Measurements from ENCODE around the gene LRMDA. TPM values are rescaled to one million over a fixed set of nuclear protein-coding genes. Genes with fewer than 3 reads are reported as not detected.
A peak's percentile ranks its signal among the peaks of the same experiment; 100 is the strongest.

LRMDA gene
- total and polyA plus RNA-seq, 2 donors (not counting 3 experiments of a cell fraction or from before 2014, with no cell fraction given) = 9.7 to 18.0 TPM

- POLR2A ChIA-PET = no interaction called here
- intact Hi-C loops (cut with micrococcal nuclease) (loop anchor here (1.0 to 5.0 kb wide), 5 partner anchors 28 to 465 kb away; no protein-coding TSS in a partner anchor), dilution Hi-C loops (cut with MboI; ENCODE audit: extremely low pct_ligation_motif_present, low sequenced_read_pairs) (no loop called here)
- Histone ChIP-seq H3K79me2 (ENCODE audit: control insufficient read depth, insufficient read depth, low read length) (peaks cover 12% of the 10 kb centered on the region), H3K9me3 (replicated peaks; ENCODE audit: control insufficient read depth, insufficient read depth, low read length) (no peaks in the 10 kb centered on the region), H4K20me1 (replicated peaks; ENCODE audit: control insufficient read depth, extremely low read depth, insufficient read depth, low read length) (no peaks in the 10 kb centered on the region), H3K9me1 (replicated peaks; ENCODE audit: control insufficient read depth, extremely low read depth, insufficient read depth, low read length) (no peaks in the 10 kb centered on the region), H3K4me3 (replicated peaks in 1 of 3; ENCODE audit: insufficient read depth in 1 of 3, low read depth in 1 of 3, low read length in 3 of 3) (peak overlapping the region; percentile 66 to 77 (median 72)), H3K4me2 (ENCODE audit: insufficient read depth, low read length) (peak overlapping the region; percentile 88), H3K36me3 (ENCODE audit: control insufficient read depth in 2 of 2, extremely low read depth in 1 of 2, insufficient read depth in 2 of 2, low read length in 2 of 2) (no peaks in the 10 kb centered on the region), H3K9ac (replicated peaks; ENCODE audit: extremely low read depth, insufficient read depth, low read length) (peak overlapping the region; percentile 41), H3K4me1 (ENCODE audit: control insufficient read depth, extremely low read depth, insufficient read depth, low read length) (peaks cover 31% of the 10 kb centered on the region), H3K27ac (ENCODE audit: insufficient read depth, low read depth, low read length) (no peak overlapping the region), H3K27me3 (ENCODE audit: control insufficient read depth in 2 of 2, insufficient read depth in 2 of 2, low read length in 2 of 2) (peaks cover 23 to 62% of the 10 kb centered on the region in 2 experiments), H2AFZ (ENCODE audit: low read depth, low read length) (peak overlapping the region; percentile 93)
- CTCF ChIA-PET = interaction anchor here (0.6 to 4.9 kb wide), 10 partner anchors 11 to 1709 kb away, joined by 3 to 70 read pairs (median 5); no protein-coding TSS in a partner anchor
- no peak for DNase-seq (ENCODE audit: low read depth, low spot score)
- BruUV-seq (replicated peaks) = no TSS peak
- FAIRE-seq = no peak
- TF ChIP-seq JUN (IDR thresholded peaks at IDR 0.05; ENCODE audit: borderline replicate concordance, insufficient read depth, insufficient read length, low read depth) (no peak), EZH2 (IDR thresholded peaks at IDR 0.05; ENCODE audit: borderline replicate concordance, low read depth, low read length, severe bottlenecking) (no peak), FOS (IDR thresholded peaks at IDR 0.05; ENCODE audit: borderline replicate concordance, insufficient read depth, low read length) (no peak), POLR2A (IDR thresholded peaks at IDR 0.05; ENCODE audit: low read depth, low read length) (no peak), CTCF (IDR thresholded peaks at IDR 0.05; ENCODE audit: extremely low read depth in 1 of 2, insufficient read depth in 1 of 2, low read depth in 1 of 2, low read length in 2 of 2) (no peak), GATA2 (IDR thresholded peaks at IDR 0.05; ENCODE audit: insufficient read depth, insufficient read length, low read depth, low read length) (no peak), POLR2AphosphoS5 (IDR thresholded peaks at IDR 0.05; ENCODE audit: insufficient read depth, low read depth, low read length) (no peak), MYC (IDR thresholded peaks at IDR 0.05; ENCODE audit: low read depth, low read length) (no peak), MAX (IDR thresholded peaks at IDR 0.05; ENCODE audit: insufficient read depth, insufficient read length) (no peak)
Observed at GRCh38 chr10:75402486-75403143, 28.8 kb upstream of the LRMDA start.
